SK-N-SH (cell line): ENCODE results near the gene MMD2. TPM values are rescaled to one million over a fixed set of nuclear protein-coding genes. Genes with fewer than 3 reads are reported as not detected.

Source experiments
- CTCF ChIA-PET: fragments of 300-600, 350-600 bp; formaldehyde crosslinking; extraction: SDS; loops from one replicate; lab custom pipeline; 2021; lab: Yijun Ruan, JAX
- POLR2A ChIA-PET: fragments of 350-600 bp; sonication (Branson Sonifier 250); formaldehyde crosslinking; extraction: SDS; loops from one replicate; lab custom pipeline; 2020; ENCODE audit warnings: antibody characterized with exemption, inconsistent platforms; lab: Yijun Ruan, JAX
- DNase-seq: peaks from one replicate; pipeline ENCODE4 v3.0.0; 2012
- H2AFZ ChIP-seq: fragments of 200-600 bp; sonication (generic); 2 replicates; pipeline ENCODE4 v1.8.1; 2016; ENCODE audit warnings: antibody characterized with exemption, mild to moderate bottlenecking, low read depth
- H3F3A ChIP-seq: fragments of 200-600 bp; sonication (generic); replicated peaks from 2 replicates; pipeline ENCODE3; 2016; ENCODE audit warnings: antibody characterized with exemption, mild to moderate bottlenecking; ENCODE audit not compliant: insufficient read depth
- H3K27ac ChIP-seq, 2 experiments: fragments of 200-500 bp in 1 of 2; fragments of 200-600 bp in 1 of 2; sonication (Bioruptor generic) in 1 of 2; sonication (generic), shearing (Covaris generic) in 1 of 2; 2 replicates each; pipeline versions ENCODE4 v1.5.1 to v1.6.1; 2014 to 2016; ENCODE audit warnings: low read depth in 2 of 2, inconsistent platforms in 1 of 2, low read length in 1 of 2, mild to moderate bottlenecking in 1 of 2, mixed read lengths in 1 of 2
- H3K27me3 ChIP-seq: fragments of 200-600 bp; sonication (generic), shearing (Covaris generic); 2 replicates; pipeline ENCODE4 v1.6.1; 2016; ENCODE audit warnings: mixed run types; ENCODE audit not compliant: insufficient read depth
- H3K36me3 ChIP-seq, 2 experiments: fragments of 200-500 bp in 1 of 2; fragments of 200-600 bp in 1 of 2; sonication (Bioruptor generic) in 1 of 2; sonication (generic) in 1 of 2; replicated peaks in 1 of 2; 2 replicates each; pipeline versions ENCODE3 to v1.5.1; 2014 to 2016; ENCODE audit warnings: low read length in 1 of 2, mild to moderate bottlenecking in 1 of 2; ENCODE audit not compliant: insufficient read depth in 2 of 2, control insufficient read depth in 1 of 2
- H3K4me1 ChIP-seq, 2 experiments: fragments of 200-500 bp in 1 of 2; fragments of 200-600 bp in 1 of 2; sonication (Bioruptor generic) in 1 of 2; sonication (generic), shearing (Covaris generic) in 1 of 2; 2 replicates each; pipeline versions ENCODE4 v1.5.1 to v1.6.1; 2014 to 2016; ENCODE audit warnings: low read depth in 1 of 2, low read length in 1 of 2, mixed run types in 1 of 2; ENCODE audit not compliant: insufficient read depth in 2 of 2, control insufficient read depth in 1 of 2
- H3K4me2 ChIP-seq: fragments of 200-600 bp; sonication (generic), shearing (Covaris generic); 2 replicates; pipeline ENCODE4 v1.6.1; 2017; ENCODE audit warnings: mixed run types
- H3K4me3 ChIP-seq, 2 experiments: fragments of 200-500 bp in 1 of 2; fragments of 200-600 bp in 1 of 2; sonication (Bioruptor generic) in 1 of 2; sonication (generic), shearing (Covaris generic) in 1 of 2; 2 replicates each; pipeline versions ENCODE4 v1.5.1 to v1.8.1; 2014 to 2016; ENCODE audit warnings: low read depth in 2 of 2, inconsistent platforms in 1 of 2, low read length in 1 of 2, mild to moderate bottlenecking in 1 of 2, mixed read lengths in 1 of 2, moderate library complexity in 1 of 2
- H3K79me2 ChIP-seq: fragments of 200-600 bp; sonication (generic); 2 replicates; pipeline ENCODE4 v1.8.1; 2017; ENCODE audit warnings: mild to moderate bottlenecking; ENCODE audit not compliant: insufficient read depth
- H3K9ac ChIP-seq: fragments of 200-600 bp; sonication (generic); 2 replicates; pipeline ENCODE4 v1.6.1; 2017; ENCODE audit warnings: mixed run types
- H3K9me2 ChIP-seq: fragments of 200-600 bp; sonication (generic); 2 replicates; pipeline ENCODE4 v1.6.1; 2017; ENCODE audit warnings: mixed run types
- H3K9me3 ChIP-seq: fragments of 200-600 bp; sonication (generic); 2 replicates; pipeline ENCODE4 v1.6.1; 2017; ENCODE audit warnings: mixed run types, mild to moderate bottlenecking, moderate library complexity
- H4K20me1 ChIP-seq: fragments of 200-600 bp; sonication (generic); 2 replicates; pipeline ENCODE4 v1.6.1; 2017; ENCODE audit warnings: mild to moderate bottlenecking, mixed run types; ENCODE audit not compliant: insufficient read depth
- CHD2 ChIP-seq: fragments of 150-350 bp; IDR thresholded peaks from 2 replicates; pipeline ENCODE4 v1.6.1; 2018; ENCODE audit warnings: low read length; ENCODE audit not compliant: partially characterized antibody
- ELF1 ChIP-seq: IDR thresholded peaks from 2 replicates; pipeline ENCODE4 v1.4.0; 2012
- EP300 ChIP-seq, 2 experiments: IDR thresholded peaks; 2 replicates each; pipeline versions ENCODE4 v1.4.0 to v1.6.1; 2012; ENCODE audit warnings: borderline replicate concordance in 1 of 2, low read depth in 1 of 2, low read length in 1 of 2
- EZH2phosphoT487 ChIP-seq: fragments of 200-600 bp; sonication (generic); IDR thresholded peaks from 2 replicates; pipeline ENCODE4 v1.6.1; 2017; ENCODE audit warnings: low read depth, mixed run types, mild to moderate bottlenecking, antibody characterized with exemption, moderate library complexity, borderline replicate concordance
- FOXJ3 ChIP-seq: sonication (generic); formaldehyde crosslinking; IDR thresholded peaks from 2 replicates; pipeline ENCODE4 v1.5.1; 2020; ENCODE audit warnings: mild to moderate bottlenecking, missing genetic modification reagents
- FOXM1 ChIP-seq: IDR thresholded peaks from 2 replicates; pipeline ENCODE4 v1.4.0; 2012; ENCODE audit warnings: low read depth, mild to moderate bottlenecking
- GATA2 ChIP-seq: sonication (generic); formaldehyde crosslinking; IDR thresholded peaks from 2 replicates; pipeline ENCODE4 v1.5.0; 2020; ENCODE audit warnings: mild to moderate bottlenecking, missing genetic modification reagents
- JUND ChIP-seq: IDR thresholded peaks from 2 replicates; pipeline ENCODE4 v1.4.0; 2012
- NFIC ChIP-seq: IDR thresholded peaks from 2 replicates; pipeline ENCODE4 v1.4.0; 2012; ENCODE audit warnings: borderline replicate concordance
- POLR2AphosphoS5 ChIP-seq: IDR thresholded peaks from 2 replicates; pipeline ENCODE4 v1.6.1; 2012; ENCODE audit warnings: low read depth, low read length
- RAD21 ChIP-seq: IDR thresholded peaks from 2 replicates; pipeline ENCODE4 v1.6.1; 2012; ENCODE audit warnings: mild to moderate bottlenecking, low read length
- RXRA ChIP-seq: IDR thresholded peaks from 2 replicates; pipeline ENCODE4 v1.4.0; 2012; ENCODE audit warnings: low read depth, mild to moderate bottlenecking, borderline replicate concordance
- SIN3A ChIP-seq: IDR thresholded peaks from 2 replicates; pipeline ENCODE4 v1.6.1; 2012; ENCODE audit warnings: low read depth, mild to moderate bottlenecking, low read length, moderate library complexity, borderline replicate concordance
- SMC3 ChIP-seq: IDR thresholded peaks from 2 replicates; pipeline ENCODE4 v1.6.1; 2012; ENCODE audit warnings: low read depth, low read length, improper control_type of control experiment
- TAF1 ChIP-seq: IDR thresholded peaks from 2 replicates; pipeline ENCODE4 v1.6.1; 2012; ENCODE audit warnings: low read depth, mild to moderate bottlenecking, low read length, moderate library complexity, borderline replicate concordance
- TCF12 ChIP-seq: IDR thresholded peaks from 2 replicates; pipeline ENCODE4 v1.4.0; 2012
- WGBS: methylation state at CpG from one replicate; pipeline ENCODE4 v1.1.6; 2017; ENCODE audit warnings: low lambda C conversion rate; 5-methylcytosine and 5-hydroxymethylcytosine counted together
- polyA plus RNA-seq, 3 experiments: library from polyadenylated mRNA; depleted of rRNA; stranded (reverse); fragments of >200 nt; gene quantifications; 2 replicates each; pipeline ENCODE4 v1.2.3, GENCODE V29; 2012
- TF ChIP-seq, protein P1 (sequence below): IDR thresholded peaks from 2 replicates; pipeline ENCODE4 v1.4.0; 2012; ENCODE audit warnings: low read depth
- TF ChIP-seq, protein P2 (sequence below): fragments of 200-600 bp; sonication (generic); IDR thresholded peaks from 2 replicates; pipeline ENCODE4 v1.6.1; 2017; ENCODE audit warnings: antibody characterized with exemption, mild to moderate bottlenecking, moderate library complexity
- TF ChIP-seq, protein P3 (sequence below): fragments of 150-350 bp; IDR thresholded peaks from 2 replicates; pipeline ENCODE4 v1.6.1; 2016; ENCODE audit warnings: mild to moderate bottlenecking, low read depth, low read length
- TF ChIP-seq, protein P4 (sequence below): IDR thresholded peaks from 2 replicates; pipeline ENCODE4 v1.4.0; 2012; ENCODE audit warnings: low read depth, borderline replicate concordance

Gene MMD2
- polyA plus RNA-seq, 1 of the 3 experiments (the other 2 are of a cell fraction), result not detected

- H3K4me2 ChIP-seq, result no peak overlapping the region
- peak overlapping the region in 1 of 2 experiments; percentile 82; a peak in 2 of 4 replicates for H3K27ac ChIP-seq
- CTCF ChIA-PET, result interaction anchor here (1.3 to 22.9 kb wide), 6 partner anchors 11 to 117 kb away, joined by 4 to 645 read pairs (median 16); partner anchors contain the start of gene RADIL
- no peak overlapping the region for H3K4me3 ChIP-seq
- H3K79me2 ChIP-seq, result no peaks in the 10 kb centered on the region
- no peaks in the 10 kb centered on the region for H3K9me3 ChIP-seq
- no peak overlapping the region for H2AFZ ChIP-seq
- no peaks in the 10 kb centered on the region for H3F3A ChIP-seq
- 71% methylated on average over 3 of the region's 3 CpGs for WGBS
- no peaks in the 10 kb centered on the region for H4K20me1 ChIP-seq
- H3K27me3 ChIP-seq, result no peaks in the 10 kb centered on the region
- TF ChIP-seq, protein P1, sequence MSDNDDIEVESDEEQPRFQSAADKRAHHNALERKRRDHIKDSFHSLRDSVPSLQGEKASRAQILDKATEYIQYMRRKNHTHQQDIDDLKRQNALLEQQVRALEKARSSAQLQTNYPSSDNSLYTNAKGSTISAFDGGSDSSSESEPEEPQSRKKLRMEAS, result no peak
- H3K36me3 ChIP-seq, result no peaks in the 10 kb centered on the region
- POLR2A ChIA-PET, result interaction anchor here (0.6 to 2.8 kb wide), 3 partner anchors 14 to 26 kb away, joined by 4 to 15 read pairs (median 8); partner anchors contain the start of gene RADIL
- DNase-seq, result no peak
- H3K9ac ChIP-seq, result no peak overlapping the region
- H3K4me1 ChIP-seq, result peaks cover 0 to 11% of the 10 kb centered on the region in 2 experiments; a peak in 2 of 4 replicates
- H3K9me2 ChIP-seq, result no peaks in the 10 kb centered on the region
Measured at GRCh38 chr7:4857189-4857588, 101.8 kb downstream of the MMD2 start.

DNA sequence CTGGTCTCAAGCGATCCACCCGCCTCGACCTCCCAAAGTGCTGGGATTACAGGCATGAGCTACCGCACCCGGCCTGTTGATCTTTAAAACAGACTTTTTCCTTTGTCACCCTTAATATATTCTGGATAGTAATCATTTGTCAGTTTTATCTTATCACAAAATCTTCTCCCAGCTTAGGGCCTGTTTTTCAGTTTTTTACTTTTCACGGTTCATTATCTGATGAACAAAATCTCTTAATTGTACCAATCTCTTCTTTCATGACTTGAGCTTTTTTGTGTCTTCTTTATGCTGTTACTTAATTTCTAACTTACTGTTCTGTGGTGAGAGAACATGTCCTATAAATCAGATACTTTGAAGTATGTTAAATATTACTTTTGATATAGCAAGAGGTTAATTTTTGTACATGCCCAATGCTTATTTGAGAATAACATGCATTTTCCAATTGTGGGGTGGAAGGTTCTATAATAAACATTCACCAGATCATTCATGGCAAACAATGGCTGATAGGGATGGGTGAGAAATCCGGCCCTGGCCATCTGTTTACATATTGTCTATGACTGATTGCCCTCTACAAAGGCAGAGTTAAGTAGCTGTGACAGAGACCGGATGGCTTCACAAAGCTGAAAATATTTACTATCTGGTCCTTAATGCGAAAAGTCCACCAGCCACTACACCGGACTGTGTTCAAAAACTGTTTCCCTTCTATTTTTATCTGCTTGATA, 102.5 kb downstream of the MMD2 start:
- 83% methylated on average over 10 of the region's 10 CpGs for WGBS
- TF ChIP-seq TCF12 (no peak; the same call in 1 of the 2 replicates), RAD21 (no peak; the same call in 1 of the 2 replicates), RXRA (no peak), ELF1 (no peak), POLR2AphosphoS5 (no peak), EZH2phosphoT487 (no peak), GATA2 (CRISPR knock-in tag) (peak; percentile 80), EP300 (IDR thresholded peaks at IDR 0.05; ENCODE audit: borderline replicate concordance in 1 of 2, low read depth in 1 of 2, low read length in 1 of 2) (peak in 1 of 2 experiments; percentile 48; a peak in 2 of 4 replicates), CHD2 (no peak), TAF1 (no peak), FOXJ3 (CRISPR knock-in tag) (peak; percentile 69), JUND (no peak), NFIC (no peak), FOXM1 (no peak), SMC3 (no peak), SIN3A (no peak)
- TF ChIP-seq, protein P1, result no peak
- TF ChIP-seq, protein P2, sequence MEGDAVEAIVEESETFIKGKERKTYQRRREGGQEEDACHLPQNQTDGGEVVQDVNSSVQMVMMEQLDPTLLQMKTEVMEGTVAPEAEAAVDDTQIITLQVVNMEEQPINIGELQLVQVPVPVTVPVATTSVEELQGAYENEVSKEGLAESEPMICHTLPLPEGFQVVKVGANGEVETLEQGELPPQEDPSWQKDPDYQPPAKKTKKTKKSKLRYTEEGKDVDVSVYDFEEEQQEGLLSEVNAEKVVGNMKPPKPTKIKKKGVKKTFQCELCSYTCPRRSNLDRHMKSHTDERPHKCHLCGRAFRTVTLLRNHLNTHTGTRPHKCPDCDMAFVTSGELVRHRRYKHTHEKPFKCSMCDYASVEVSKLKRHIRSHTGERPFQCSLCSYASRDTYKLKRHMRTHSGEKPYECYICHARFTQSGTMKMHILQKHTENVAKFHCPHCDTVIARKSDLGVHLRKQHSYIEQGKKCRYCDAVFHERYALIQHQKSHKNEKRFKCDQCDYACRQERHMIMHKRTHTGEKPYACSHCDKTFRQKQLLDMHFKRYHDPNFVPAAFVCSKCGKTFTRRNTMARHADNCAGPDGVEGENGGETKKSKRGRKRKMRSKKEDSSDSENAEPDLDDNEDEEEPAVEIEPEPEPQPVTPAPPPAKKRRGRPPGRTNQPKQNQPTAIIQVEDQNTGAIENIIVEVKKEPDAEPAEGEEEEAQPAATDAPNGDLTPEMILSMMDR, result no peak
- TF ChIP-seq, protein P3, sequence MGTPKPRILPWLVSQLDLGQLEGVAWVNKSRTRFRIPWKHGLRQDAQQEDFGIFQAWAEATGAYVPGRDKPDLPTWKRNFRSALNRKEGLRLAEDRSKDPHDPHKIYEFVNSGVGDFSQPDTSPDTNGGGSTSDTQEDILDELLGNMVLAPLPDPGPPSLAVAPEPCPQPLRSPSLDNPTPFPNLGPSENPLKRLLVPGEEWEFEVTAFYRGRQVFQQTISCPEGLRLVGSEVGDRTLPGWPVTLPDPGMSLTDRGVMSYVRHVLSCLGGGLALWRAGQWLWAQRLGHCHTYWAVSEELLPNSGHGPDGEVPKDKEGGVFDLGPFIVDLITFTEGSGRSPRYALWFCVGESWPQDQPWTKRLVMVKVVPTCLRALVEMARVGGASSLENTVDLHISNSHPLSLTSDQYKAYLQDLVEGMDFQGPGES, result no peak
- TF ChIP-seq, protein P4, sequence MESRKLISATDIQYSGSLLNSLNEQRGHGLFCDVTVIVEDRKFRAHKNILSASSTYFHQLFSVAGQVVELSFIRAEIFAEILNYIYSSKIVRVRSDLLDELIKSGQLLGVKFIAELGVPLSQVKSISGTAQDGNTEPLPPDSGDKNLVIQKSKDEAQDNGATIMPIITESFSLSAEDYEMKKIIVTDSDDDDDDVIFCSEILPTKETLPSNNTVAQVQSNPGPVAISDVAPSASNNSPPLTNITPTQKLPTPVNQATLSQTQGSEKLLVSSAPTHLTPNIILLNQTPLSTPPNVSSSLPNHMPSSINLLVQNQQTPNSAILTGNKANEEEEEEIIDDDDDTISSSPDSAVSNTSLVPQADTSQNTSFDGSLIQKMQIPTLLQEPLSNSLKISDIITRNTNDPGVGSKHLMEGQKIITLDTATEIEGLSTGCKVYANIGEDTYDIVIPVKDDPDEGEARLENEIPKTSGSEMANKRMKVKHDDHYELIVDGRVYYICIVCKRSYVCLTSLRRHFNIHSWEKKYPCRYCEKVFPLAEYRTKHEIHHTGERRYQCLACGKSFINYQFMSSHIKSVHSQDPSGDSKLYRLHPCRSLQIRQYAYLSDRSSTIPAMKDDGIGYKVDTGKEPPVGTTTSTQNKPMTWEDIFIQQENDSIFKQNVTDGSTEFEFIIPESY, result no peak

More for the DNA sequence above, 102.5 kb downstream of the MMD2 start:
- peaks cover 2% of the 10 kb centered on the region; the same call in 1 of the 2 replicates for H3K9me3 ChIP-seq
- DNase-seq, result peak; percentile 85
- no peak overlapping the region for H2AFZ ChIP-seq
- no peaks in the 10 kb centered on the region for H3F3A ChIP-seq
- H3K36me3 ChIP-seq, result no peaks in the 10 kb centered on the region
- no peaks in the 10 kb centered on the region for H3K79me2 ChIP-seq
- H3K4me3 ChIP-seq, result no peak overlapping the region
- CTCF ChIA-PET, result interaction anchor here (0.7 to 22.9 kb wide), 10 partner anchors 11 to 229 kb away, joined by 3 to 645 read pairs (median 6); partner anchors contain the start of gene RADIL
- POLR2A ChIA-PET, result interaction anchor here (0.6 to 2.8 kb wide), 3 partner anchors 15 to 26 kb away, joined by 4 to 15 read pairs (median 8); partner anchors contain the start of gene RADIL
- no peaks in the 10 kb centered on the region for H3K9me2 ChIP-seq
- H3K27ac ChIP-seq, result peak overlapping the region in 1 of 2 experiments; percentile 82; a peak in 2 of 4 replicates
- no peaks in the 10 kb centered on the region for H4K20me1 ChIP-seq
- no peak overlapping the region for H3K4me2 ChIP-seq
- no peak overlapping the region for H3K9ac ChIP-seq
- peaks cover 0 to 11% of the 10 kb centered on the region in 2 experiments; a peak in 2 of 4 replicates for H3K4me1 ChIP-seq
- H3K27me3 ChIP-seq, result no peaks in the 10 kb centered on the region
